GM18526 (cell line): Measurements from ENCODE around the gene SNHG17.
A peak's percentile ranks its signal among the peaks of the same experiment; 100 is the strongest.

Source experiments
- POLR2A ChIP-seq: IDR thresholded peaks from 3 replicates; pipeline ENCODE4 v1.6.1; 2011; ENCODE audit not compliant: insufficient read length; ENCODE audit errors: extremely low read depth

SNHG17 gene

DNA sequence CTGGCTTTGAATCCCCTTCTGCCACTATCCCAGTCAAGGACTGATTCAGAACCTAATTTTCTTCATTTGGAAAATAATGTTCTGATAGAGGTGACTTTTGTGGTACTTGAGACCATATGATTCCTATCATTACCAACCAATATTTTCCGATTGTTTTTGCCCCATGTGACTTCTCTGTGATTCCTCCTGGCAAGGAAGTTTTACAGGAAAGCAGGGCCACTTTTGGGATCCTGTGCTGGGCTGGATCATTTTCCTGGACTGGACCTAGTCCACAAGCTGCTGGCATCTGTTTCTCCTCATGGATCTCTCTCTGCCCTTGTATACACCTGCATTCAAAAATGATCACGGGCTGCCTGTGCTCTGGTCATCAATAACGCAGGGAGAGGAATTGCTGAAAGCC is 13.9 kb upstream of the SNHG17 start:
- TF ChIP-seq POLR2A: no peak

DNA sequence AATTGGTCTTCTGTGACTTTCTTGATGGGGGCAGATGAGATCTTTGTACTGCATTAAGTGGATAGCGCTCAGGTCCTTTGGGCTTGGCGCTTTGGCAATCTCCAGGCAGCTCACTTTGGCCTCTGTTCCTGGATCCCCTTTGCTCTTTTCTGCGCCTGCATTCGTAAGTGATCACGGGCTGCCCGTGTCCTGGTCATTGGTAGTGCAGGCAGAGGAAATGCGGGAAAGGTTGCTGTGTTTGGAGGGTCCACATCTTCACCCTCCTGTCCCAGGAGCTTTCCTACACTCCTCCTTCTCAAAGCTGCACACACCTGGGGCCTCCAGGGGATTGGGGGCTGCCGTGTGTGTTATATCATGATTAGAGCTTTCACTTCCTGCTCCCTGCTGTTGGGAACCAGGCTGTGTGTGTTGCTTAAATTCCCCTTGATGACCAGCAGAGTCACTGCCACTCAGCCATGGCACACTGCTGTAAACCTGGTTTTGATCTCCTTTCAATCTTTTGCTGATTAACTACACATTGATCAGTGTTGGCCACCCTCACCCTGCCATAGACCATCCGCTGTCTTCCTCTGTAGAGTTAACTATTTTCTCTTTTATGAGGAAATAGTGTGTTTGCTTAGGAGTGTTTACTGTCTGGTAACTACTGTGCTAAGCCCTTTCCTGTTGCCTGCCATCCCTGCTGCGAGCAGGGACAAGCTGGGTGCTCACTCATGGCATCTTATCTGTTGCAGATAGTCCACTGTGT is 13.0 kb upstream of the SNHG17 start:
- no peak for TF ChIP-seq POLR2A

DNA sequence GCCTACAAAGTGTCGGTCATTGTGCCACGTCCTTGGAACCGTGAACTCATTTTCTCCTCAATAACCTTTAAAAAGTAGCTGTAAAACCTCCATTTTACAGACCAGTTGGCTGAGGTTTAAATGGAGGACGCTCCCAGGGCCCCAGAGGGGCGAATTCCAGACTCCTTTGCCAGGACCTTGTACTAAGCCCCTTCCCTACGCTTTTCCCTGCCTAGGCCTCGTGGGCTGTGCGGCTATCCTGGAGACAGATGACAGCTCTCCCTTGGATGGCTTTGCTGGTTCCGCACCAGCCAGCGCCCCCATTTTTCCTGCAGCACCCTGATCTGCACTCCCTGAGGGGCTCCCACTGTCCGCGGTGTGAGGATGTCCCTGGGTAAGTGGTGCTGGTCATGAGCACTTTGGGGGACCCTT is 12.1 kb upstream of the SNHG17 start:
- no peak for TF ChIP-seq POLR2A

DNA sequence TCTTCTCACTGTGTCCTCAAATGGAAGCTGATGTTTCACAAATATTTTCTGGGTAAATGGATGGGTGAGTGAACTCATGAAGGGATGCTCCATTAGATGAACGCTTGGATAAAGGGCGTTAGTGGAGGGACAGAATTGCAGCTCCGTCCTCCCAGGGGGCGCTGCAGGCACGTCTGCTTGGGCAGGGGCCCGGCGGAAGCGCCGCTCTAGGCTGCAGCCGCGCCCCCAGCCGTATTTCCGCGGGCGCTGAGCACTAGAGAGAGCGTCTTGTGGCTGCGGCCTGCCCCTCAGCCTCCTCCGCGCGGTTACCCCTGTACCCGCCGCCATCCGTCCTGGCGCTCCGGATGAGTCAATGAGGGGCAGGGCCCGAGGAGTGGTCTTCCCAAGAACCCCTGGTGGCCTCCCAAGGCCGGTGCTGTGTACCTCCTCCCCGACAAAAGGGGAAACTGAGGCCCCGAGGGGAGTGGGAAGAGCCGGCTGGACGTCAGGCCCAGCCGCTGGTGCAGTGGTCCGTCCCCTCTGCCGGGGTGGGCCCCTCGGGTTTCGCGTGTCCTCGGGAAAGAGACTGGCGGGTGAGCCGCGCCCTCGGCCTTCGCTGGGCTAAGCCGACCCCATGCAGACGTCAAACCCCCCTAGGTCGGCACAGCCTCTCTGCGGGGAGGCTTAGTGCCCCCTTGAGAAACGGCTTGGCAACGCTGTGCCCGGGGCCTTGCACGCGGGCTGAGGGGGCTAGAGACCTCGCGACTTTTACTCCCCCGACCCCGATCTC is 11.5 kb upstream of the SNHG17 start:
- TF ChIP-seq POLR2A: peak; percentile 95

DNA sequence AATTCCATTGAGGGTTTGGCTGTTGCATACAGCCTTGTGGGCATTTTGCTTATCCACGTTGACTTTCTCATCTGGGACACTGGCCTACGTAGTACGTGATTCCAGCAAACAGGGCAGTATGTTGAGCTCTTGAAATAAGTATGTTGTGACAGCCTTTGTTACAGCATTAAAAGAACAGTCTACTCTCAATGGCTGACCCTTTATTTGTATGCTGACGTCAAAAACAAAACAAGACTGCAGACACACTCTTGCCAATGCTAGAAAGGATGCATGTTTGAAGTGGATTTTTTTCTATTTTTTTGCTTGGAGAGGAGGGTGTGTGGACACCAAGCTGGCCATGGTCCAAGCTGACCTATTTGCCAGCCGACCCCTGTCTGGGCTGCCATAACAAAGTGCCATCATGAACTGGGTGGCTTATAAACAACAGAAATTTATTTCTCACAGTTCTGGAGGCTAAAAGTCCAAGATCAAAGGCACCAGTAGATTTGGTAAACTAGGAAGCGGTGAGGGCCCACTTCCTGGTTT is 10.8 kb upstream of the SNHG17 start:
- TF ChIP-seq POLR2A: no peak

DNA sequence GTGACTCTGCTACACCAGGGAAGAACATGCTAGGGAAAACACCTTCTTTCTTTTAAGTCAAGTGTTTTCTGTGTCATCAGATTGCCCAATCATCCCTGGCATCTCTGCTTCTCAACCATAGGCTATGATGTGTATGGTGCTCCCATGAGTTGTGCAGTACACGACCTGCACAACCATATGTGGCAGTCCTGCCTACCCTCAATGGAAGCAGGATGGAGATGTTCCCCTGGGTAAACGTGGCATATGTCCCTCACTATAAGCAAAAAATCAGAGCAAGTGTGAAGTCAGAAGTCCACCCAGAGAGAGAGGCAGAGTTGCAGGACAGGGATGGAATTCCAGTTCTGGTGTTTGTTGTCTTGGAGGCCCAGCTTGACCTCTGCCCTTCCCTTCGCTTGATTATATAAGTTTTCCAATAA is 10.3 kb upstream of the SNHG17 start:
- no peak for TF ChIP-seq POLR2A

DNA sequence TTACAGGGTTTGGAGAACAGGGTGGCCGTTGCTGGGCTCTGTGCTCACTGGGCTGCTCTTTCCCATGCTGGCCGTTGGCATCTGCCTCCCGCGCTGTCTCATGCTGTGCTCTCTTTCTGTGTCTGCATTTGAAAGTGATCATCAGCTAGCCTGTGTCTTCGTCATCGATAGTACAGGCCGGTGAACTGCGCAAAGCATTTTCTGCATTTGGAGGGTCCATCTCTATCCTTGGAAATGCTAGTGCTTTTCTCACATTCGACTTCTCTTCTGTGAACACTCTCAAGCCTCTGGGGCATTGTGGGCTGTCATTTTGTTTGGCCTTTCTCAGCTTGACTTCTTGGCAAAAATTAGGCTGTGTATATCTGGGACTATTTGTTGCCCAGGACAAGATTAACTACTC is 6.8 kb upstream of the SNHG17 start:
- no peak for TF ChIP-seq POLR2A

DNA sequence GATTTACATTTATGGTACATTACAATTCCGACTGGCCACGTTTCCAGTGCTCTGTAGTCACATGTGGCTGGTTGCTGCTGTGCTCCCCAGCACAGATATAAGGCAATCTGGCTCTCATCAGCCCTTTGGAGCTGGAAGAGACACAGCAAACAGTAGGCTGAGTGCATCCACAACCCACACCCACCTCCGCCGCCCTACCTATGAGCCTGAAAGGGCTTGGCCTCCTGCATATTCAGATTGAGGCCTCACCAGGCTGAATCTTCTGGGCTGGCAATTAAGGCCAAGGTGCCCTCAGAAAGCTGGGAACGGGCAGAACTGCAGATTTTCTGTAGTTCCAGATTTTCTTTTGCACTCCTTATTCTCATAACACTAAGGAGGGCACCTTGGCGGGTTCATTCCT is 2.7 kb upstream of the SNHG17 start:
- TF ChIP-seq POLR2A: no peak

DNA sequence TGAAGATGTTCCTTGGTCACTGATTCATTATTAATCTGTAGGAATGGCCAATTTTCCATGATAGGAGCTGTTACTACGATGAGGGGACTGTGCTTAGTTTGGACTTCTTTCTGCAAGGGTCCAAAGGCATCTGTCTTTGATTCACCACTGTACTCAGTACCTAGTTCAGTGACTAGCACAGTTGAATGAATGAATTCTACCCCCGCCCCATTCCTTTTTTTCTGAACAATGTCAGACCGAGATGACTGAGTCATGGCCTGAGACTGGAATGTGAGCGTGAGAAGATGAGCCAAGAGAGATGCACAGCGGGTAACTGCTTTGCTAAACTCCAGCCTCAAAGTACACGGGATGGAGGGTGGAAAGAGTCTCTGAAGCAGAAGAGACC is 419 bp upstream of the SNHG17 start:
- no peak for TF ChIP-seq POLR2A

DNA sequence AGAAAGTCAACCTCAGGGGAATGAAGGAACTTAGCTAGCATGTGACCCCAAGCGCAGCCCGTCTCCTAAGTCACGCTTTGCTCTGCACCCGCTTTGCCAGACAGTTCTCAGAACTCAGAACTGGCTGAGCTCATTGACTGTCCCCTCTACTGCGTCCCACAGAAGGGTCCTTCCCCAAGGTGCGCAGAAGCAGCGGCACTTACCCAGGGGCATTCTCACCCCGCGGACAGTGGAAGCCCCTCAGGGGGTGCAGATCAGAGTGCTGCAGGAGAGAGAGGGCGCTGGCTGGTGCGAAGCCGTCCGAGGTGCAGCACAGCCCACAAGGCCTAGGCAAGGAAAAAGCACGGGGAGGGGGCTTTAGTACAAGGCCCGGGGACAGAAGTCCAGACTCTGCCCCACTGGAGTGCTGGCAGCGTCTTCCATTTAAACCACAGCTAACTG is 807 bp downstream of the SNHG17 start:
- TF ChIP-seq POLR2A: no peak

DNA sequence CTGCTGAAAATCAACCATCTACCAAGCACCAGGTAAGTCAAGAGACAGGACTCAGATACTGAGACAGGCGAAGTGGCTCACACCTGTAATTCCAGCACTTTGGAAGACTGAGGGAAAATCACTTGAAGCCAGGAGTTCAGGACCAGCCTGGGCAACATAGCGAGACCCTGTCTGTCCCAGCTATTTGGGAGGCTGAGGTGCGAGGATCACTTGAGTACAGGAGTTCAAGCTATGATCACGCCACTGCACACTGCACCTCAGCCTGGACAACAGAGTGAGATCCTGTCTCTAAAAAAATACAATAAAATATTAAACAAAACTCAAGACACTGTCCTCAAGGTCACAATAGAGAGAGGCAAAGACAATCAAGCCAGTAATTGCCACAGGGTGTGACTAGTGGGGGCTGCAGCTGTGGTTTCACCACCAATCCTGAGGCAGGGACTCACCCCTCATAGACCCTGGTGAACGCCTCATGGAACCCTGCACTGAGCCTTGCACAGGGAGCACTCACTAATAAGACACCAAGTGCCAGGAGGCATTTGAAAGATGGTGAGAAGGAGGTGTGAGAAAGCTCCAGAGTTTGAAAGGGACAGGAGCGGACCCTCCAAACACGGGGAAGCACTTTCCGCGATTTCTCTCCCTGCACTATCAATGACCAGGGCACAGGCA is 1.7 kb downstream of the SNHG17 start:
- TF ChIP-seq POLR2A: no peak

DNA sequence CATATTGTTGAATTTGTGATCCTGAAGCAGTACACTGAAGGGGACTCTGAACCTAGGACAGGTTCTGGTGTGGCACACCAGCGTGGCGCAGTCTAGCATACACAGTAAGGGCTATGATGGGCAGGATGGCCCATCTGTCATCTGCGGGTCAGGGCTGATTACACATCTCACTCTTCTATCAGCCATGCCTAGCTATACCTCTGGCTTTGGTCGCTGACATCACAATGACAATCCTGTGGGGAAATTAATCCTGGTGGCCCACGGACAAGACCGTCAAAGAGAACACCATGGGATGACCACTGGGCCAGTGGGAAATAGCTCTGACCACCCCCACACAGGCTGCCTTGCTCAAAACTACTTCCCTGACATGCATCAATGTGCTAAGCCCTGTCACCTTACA is 2.8 kb downstream of the SNHG17 start:
- TF ChIP-seq POLR2A: no peak

DNA sequence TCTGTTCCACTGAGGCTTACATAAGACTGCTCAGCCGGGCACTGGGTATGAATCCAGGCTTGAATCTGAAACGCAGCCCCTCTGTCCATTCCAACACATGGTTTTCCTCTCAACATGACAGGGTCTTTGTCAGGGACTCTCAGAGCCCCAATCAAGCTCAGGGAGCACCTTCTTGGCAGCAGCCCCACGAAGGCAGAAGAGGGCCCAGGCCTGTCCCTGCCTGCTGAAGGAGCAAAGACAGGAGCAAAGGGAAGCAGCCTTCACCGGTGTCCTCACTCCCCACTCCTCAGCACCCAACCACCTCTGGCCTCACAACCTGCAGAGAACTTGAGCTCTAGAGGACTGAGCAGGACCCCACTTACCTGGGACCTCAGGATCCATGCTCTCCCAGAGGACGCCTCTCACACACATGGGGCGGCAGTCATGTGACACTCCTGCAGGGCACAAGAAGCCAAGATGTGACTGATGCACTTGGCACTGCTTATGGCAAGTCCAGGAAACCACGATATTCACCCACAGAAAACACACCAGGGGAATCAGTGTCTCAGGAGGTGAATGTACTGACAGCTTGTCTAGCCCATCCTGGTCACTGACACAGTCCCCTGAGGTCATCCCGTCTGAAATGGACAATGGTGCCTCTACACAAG is 4.3 kb downstream of the SNHG17 start:
- TF ChIP-seq POLR2A: no peak

DNA sequence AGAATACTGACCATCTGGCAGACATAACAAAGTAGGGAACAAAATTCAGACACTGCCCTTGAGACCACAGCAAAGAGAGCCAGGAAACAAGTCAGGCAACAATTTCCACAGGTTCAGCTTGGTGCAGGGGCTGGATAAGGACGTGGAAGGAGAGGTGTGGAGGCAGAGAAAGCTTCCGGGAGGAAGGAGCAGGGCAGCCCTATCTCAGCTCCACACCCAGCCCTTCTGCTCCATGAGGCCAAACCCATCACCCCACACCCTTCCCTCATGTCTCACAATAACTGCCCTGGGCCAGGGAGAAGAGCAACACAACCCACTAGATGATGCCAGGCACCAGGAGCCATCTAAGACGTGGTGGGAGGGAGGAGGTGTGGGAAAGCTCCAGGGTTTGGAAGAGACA is 5.8 kb downstream of the SNHG17 start:
- no peak for TF ChIP-seq POLR2A

DNA sequence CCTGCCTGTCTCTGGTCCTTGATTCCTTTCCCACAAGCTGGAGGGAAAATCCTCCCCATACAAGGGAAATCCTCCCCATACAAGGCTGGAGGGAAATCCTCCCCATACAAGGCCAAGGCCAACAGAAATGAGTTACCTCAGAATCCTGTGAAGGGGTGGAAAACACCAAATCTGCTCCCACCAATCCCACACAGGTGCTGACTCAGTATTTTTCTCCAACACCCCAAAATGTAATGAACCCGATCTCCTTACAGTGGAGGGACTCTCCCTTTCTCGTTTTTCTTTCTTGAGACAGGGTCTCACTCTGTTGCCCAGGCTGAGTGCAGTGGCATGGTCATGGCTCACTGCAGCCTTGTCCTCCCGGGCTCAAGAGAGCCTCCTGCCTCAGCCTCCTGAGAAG is 6.3 kb downstream of the SNHG17 start:
- no peak for TF ChIP-seq POLR2A

DNA sequence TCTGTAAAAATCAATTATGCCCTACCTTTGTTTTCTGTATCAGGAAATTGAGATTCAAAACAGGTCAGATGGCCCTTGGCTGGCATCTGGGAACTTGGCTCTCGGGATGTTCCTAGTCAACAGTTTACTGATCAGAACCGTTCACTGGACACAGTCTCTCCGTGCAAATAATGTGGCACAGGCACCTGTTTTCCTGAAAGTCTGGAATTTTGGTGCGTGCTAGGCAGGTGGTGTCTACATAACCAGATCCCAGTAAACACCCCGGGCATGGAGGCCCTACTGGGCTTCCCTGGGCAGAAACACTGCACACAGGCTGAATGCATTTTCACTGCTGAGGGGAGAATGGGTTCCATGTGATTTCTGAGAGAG is 7.5 kb downstream of the SNHG17 start:
- no peak for TF ChIP-seq POLR2A
